ENCODE measurements around the gene BTNL9.

DNA sequence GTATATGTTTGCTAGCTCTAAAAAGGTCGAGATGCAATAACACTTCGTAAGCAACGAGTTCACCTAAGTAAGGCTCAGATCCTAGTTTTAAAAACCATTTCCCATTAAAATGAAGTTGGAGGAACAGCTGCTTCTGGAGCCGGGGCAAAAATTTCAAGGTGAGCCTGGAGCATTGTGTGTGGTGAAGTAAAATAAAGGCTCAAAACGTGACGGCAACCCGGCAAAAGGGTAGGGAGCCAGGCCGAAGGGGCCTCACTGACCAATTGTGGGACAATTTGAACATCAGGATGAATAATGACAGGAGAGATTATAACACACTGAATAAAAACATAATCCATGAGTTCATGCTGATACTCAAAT is 20.1 kb downstream of the BTNL9 start:
- no peak for TF ChIP-seq EZH2phosphoT487 (IDR thresholded peaks at IDR 0.05; ENCODE audit: borderline replicate concordance, low read length)
- TF ChIP-seq, protein P1, sequence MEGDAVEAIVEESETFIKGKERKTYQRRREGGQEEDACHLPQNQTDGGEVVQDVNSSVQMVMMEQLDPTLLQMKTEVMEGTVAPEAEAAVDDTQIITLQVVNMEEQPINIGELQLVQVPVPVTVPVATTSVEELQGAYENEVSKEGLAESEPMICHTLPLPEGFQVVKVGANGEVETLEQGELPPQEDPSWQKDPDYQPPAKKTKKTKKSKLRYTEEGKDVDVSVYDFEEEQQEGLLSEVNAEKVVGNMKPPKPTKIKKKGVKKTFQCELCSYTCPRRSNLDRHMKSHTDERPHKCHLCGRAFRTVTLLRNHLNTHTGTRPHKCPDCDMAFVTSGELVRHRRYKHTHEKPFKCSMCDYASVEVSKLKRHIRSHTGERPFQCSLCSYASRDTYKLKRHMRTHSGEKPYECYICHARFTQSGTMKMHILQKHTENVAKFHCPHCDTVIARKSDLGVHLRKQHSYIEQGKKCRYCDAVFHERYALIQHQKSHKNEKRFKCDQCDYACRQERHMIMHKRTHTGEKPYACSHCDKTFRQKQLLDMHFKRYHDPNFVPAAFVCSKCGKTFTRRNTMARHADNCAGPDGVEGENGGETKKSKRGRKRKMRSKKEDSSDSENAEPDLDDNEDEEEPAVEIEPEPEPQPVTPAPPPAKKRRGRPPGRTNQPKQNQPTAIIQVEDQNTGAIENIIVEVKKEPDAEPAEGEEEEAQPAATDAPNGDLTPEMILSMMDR (conservative IDR thresholded peaks at IDR 0.05; ENCODE audit: low read depth, low read length) = no peak

Measured in PC-3 (cell line).